ENCODE results near the gene LZTS2. TPM values are rescaled to one million over a fixed set of nuclear protein-coding genes. Genes with fewer than 3 reads are reported as not detected.

Gene LZTS2
- total and polyA plus RNA-seq, 4 donors, result 2.1 to 10.3 (median 9.5) TPM

DNA sequence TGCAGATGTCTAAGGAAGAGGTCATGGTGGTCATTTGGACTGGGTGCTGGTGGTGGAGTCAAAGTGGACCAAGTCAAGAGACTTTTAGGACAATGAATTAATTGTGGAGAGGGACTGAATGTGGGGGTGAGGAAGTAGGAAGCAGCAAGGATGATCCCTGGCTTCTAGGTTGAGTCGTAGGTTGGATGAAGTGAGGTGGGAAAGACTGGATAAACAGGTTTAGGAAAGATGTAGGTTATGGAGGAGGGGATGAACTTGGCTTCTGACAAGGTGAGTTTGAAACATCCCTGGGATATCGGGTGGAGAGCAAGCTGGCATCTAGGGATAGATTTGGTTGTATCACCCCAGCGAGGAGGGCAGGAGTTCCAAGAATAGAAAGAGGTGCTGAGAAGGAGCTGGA lies 22.7 kb upstream of the LZTS2 start:
- DNase-seq (ENCODE audit: low spot score), result peak; percentile 6
- TF ChIP-seq EGR1 (IDR thresholded peaks at IDR 0.05; ENCODE audit: low read depth in 2 of 2) (no peak), SP1 (IDR thresholded peaks at IDR 0.05) (no peak)
- no peaks in the 10 kb centered on the region for H3K9me3 ChIP-seq (ENCODE audit: control insufficient read depth in 4 of 4, low read length in 3 of 4)
- peaks cover 9 to 15% (median 12%) of the 10 kb centered on the region in 4 donors for H3K4me1 ChIP-seq (ENCODE audit: control insufficient read depth in 4 of 4, insufficient read depth in 4 of 4, low read length in 3 of 4)
- H3K27me3 ChIP-seq (ENCODE audit: control insufficient read depth in 4 of 4, insufficient read depth in 4 of 4, low read length in 3 of 4), result no peaks in the 10 kb centered on the region
- H3K36me3 ChIP-seq (ENCODE audit: control insufficient read depth in 4 of 4, insufficient read depth in 3 of 4, low read depth in 1 of 4, low read length in 3 of 4), result peaks cover 6 to 50% (median 28%) of the 10 kb centered on the region in 4 donors
- 92% methylated on average over 3 of the region's 3 CpGs for WGBS
- H3K4me3 ChIP-seq (ENCODE audit: low read depth in 1 of 3, low read length in 3 of 3), result no peak overlapping the region
- H3K9ac ChIP-seq (ENCODE audit: low read depth in 1 of 2, low read length in 2 of 2), result no peak overlapping the region
- H3K27ac ChIP-seq (ENCODE audit: low read depth in 1 of 2, low read length in 2 of 2), result no peak overlapping the region

DNA sequence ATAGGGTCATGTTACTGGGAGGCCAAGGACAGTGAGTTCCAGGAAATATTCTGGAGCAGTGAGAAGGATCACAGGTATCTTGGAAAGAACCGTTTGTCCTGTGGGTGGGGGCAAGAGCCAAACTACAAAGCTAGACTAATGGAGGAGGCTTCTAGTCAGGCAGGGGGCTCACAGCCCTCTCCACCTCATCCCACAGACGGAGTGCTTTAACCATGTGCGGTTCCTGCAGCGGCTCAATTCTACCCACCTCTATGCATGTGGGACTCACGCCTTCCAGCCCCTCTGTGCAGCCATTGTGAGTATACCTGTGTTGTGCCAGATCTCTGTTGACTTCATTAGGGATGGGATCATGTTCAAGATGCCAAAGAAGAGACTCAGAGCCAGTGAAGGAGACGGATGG lies 22.2 kb upstream of the LZTS2 start:
- Histone ChIP-seq H3K36me3 (ENCODE audit: control insufficient read depth in 4 of 4, insufficient read depth in 3 of 4, low read depth in 1 of 4, low read length in 3 of 4) (peaks cover 6 to 53% (median 28%) of the 10 kb centered on the region in 4 donors), H3K9ac (ENCODE audit: low read depth in 1 of 2, low read length in 2 of 2) (no peak overlapping the region), H3K4me3 (ENCODE audit: low read depth in 1 of 3, low read length in 3 of 3) (no peak overlapping the region), H3K4me1 (ENCODE audit: control insufficient read depth in 4 of 4, insufficient read depth in 4 of 4, low read length in 3 of 4) (peaks cover 4 to 10% (median 7%) of the 10 kb centered on the region in 4 donors), H3K27ac (ENCODE audit: low read depth in 1 of 2, low read length in 2 of 2) (no peak overlapping the region), H3K9me3 (ENCODE audit: control insufficient read depth in 4 of 4, low read length in 3 of 4) (no peaks in the 10 kb centered on the region), H3K27me3 (ENCODE audit: control insufficient read depth in 4 of 4, insufficient read depth in 4 of 4, low read length in 3 of 4) (no peaks in the 10 kb centered on the region)
- 88% methylated on average over 6 of the region's 6 CpGs for WGBS
- DNase-seq (ENCODE audit: low spot score), result peak; percentile 1
- TF ChIP-seq, protein P1, sequence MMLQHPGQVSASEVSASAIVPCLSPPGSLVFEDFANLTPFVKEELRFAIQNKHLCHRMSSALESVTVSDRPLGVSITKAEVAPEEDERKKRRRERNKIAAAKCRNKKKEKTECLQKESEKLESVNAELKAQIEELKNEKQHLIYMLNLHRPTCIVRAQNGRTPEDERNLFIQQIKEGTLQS (IDR thresholded peaks at IDR 0.05), result no peak
- TF ChIP-seq YY1 (IDR thresholded peaks at IDR 0.05) (no peak), NR2F2 (IDR thresholded peaks at IDR 0.05) (no peak), GABPA (IDR thresholded peaks at IDR 0.05 in 1 of 2, conservative IDR thresholded peaks at IDR 0.05 in 1 of 2) (no peak), JUND (IDR thresholded peaks at IDR 0.05) (no peak)

DNA sequence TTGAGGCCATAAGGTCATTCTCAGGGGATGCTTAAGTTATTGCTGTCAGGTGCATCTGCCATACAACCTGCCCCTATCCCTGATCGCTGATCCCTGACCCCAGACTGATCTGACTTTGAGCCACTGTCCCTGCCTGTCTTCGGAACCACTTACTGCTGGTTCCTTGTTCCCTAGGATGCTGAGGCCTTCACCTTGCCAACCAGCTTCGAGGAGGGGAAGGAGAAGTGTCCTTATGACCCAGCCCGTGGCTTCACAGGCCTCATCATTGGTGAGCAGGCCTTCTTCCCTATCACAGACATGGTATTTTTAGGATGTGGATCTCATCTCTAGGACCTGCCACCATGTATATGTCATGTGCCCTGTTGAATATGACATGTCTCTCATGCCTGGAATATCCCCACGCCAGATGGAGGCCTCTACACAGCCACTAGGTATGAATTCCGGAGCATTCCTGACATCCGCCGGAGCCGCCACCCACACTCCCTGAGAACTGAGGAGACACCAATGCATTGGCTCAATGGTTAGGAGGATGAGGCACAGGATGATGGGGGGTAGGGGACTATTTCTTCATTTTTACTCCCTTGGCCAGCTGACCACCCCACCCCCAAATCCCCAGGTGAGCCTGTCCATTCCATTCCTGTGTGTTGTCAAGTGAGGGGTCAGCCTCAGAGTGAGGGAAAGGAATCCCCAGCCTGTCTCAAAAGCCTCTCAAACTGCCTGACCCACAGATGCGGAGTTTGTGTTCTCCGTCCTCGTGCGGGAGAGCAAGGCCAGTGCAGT lies 21.3 kb upstream of the LZTS2 start:
- Histone ChIP-seq H3K4me1 (ENCODE audit: control insufficient read depth in 4 of 4, insufficient read depth in 4 of 4, low read length in 3 of 4) (peaks cover 0 to 1% (median 0%) of the 10 kb centered on the region in 4 donors), H3K27ac (ENCODE audit: low read depth in 1 of 2, low read length in 2 of 2) (no peak overlapping the region), H3K9me3 (ENCODE audit: control insufficient read depth in 4 of 4, low read length in 3 of 4) (no peaks in the 10 kb centered on the region), H3K9ac (ENCODE audit: low read depth in 1 of 2, low read length in 2 of 2) (no peak overlapping the region), H3K4me3 (ENCODE audit: low read depth in 1 of 3, low read length in 3 of 3) (no peak overlapping the region), H3K36me3 (ENCODE audit: control insufficient read depth in 4 of 4, insufficient read depth in 3 of 4, low read depth in 1 of 4, low read length in 3 of 4) (peaks cover 6 to 58% (median 28%) of the 10 kb centered on the region in 4 donors), H3K27me3 (ENCODE audit: control insufficient read depth in 4 of 4, insufficient read depth in 4 of 4, low read length in 3 of 4) (no peaks in the 10 kb centered on the region)
- no peak for TF ChIP-seq HNF4A (conservative IDR thresholded peaks at IDR 0.05)
- TF ChIP-seq, protein P2, sequence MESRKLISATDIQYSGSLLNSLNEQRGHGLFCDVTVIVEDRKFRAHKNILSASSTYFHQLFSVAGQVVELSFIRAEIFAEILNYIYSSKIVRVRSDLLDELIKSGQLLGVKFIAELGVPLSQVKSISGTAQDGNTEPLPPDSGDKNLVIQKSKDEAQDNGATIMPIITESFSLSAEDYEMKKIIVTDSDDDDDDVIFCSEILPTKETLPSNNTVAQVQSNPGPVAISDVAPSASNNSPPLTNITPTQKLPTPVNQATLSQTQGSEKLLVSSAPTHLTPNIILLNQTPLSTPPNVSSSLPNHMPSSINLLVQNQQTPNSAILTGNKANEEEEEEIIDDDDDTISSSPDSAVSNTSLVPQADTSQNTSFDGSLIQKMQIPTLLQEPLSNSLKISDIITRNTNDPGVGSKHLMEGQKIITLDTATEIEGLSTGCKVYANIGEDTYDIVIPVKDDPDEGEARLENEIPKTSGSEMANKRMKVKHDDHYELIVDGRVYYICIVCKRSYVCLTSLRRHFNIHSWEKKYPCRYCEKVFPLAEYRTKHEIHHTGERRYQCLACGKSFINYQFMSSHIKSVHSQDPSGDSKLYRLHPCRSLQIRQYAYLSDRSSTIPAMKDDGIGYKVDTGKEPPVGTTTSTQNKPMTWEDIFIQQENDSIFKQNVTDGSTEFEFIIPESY (IDR thresholded peaks at IDR 0.05), result no peak
- TF ChIP-seq RXRA (IDR thresholded peaks at IDR 0.05), result no peak
- TF ChIP-seq FOXA2 (IDR thresholded peaks at IDR 0.05), result no peak
- 93% methylated on average over 13 of the region's 13 CpGs for WGBS
- DNase-seq (ENCODE audit: low spot score), result peak; percentile 31

DNA sequence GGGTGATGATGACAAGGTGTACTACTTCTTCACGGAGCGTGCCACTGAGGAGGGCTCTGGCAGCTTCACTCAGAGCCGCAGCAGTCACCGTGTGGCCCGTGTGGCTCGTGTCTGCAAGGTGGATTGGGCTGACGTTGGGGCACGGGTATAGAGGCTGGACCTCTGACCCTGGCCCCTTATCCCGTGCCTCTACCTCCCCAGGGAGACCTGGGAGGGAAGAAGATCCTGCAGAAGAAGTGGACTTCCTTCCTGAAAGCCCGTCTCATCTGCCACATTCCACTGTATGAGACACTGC lies 20.8 kb upstream of the LZTS2 start:
- 91% methylated on average over 10 of the region's 10 CpGs for WGBS
- peak; percentile 25 for DNase-seq (ENCODE audit: low spot score)
- H3K36me3 ChIP-seq (ENCODE audit: control insufficient read depth in 4 of 4, insufficient read depth in 3 of 4, low read depth in 1 of 4, low read length in 3 of 4), result peaks cover 6 to 58% (median 28%) of the 10 kb centered on the region in 4 donors
- TF ChIP-seq, protein P2 (IDR thresholded peaks at IDR 0.05), result no peak
- no peak for TF ChIP-seq NR2F2 (IDR thresholded peaks at IDR 0.05)
- TF ChIP-seq RXRA (IDR thresholded peaks at IDR 0.05), result no peak
- TF ChIP-seq YY1 (IDR thresholded peaks at IDR 0.05), result no peak
- TF ChIP-seq, protein P3, sequence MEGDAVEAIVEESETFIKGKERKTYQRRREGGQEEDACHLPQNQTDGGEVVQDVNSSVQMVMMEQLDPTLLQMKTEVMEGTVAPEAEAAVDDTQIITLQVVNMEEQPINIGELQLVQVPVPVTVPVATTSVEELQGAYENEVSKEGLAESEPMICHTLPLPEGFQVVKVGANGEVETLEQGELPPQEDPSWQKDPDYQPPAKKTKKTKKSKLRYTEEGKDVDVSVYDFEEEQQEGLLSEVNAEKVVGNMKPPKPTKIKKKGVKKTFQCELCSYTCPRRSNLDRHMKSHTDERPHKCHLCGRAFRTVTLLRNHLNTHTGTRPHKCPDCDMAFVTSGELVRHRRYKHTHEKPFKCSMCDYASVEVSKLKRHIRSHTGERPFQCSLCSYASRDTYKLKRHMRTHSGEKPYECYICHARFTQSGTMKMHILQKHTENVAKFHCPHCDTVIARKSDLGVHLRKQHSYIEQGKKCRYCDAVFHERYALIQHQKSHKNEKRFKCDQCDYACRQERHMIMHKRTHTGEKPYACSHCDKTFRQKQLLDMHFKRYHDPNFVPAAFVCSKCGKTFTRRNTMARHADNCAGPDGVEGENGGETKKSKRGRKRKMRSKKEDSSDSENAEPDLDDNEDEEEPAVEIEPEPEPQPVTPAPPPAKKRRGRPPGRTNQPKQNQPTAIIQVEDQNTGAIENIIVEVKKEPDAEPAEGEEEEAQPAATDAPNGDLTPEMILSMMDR (IDR thresholded peaks at IDR 0.05; ENCODE audit: low read depth, low read length, missing input control), result no peak
- no peak for TF ChIP-seq EGR1 (IDR thresholded peaks at IDR 0.05; ENCODE audit: low read depth in 2 of 2)
- TF ChIP-seq, protein P4, sequence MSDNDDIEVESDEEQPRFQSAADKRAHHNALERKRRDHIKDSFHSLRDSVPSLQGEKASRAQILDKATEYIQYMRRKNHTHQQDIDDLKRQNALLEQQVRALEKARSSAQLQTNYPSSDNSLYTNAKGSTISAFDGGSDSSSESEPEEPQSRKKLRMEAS (IDR thresholded peaks at IDR 0.05), result no peak
- no peak for TF ChIP-seq JUND (IDR thresholded peaks at IDR 0.05)
- no peak for TF ChIP-seq FOXA1 (IDR thresholded peaks at IDR 0.05)
- no peak for TF ChIP-seq SP1 (IDR thresholded peaks at IDR 0.05)
- no peak for TF ChIP-seq HNF4A (conservative IDR thresholded peaks at IDR 0.05)
- TF ChIP-seq, protein P1 (IDR thresholded peaks at IDR 0.05), result no peak

More for the DNA sequence above, 20.8 kb upstream of the LZTS2 start:
- Histone ChIP-seq H3K9me3 (ENCODE audit: control insufficient read depth in 4 of 4, low read length in 3 of 4) (no peaks in the 10 kb centered on the region), H3K4me1 (ENCODE audit: control insufficient read depth in 4 of 4, insufficient read depth in 4 of 4, low read length in 3 of 4) (no peaks in the 10 kb centered on the region), H3K4me3 (ENCODE audit: low read depth in 1 of 3, low read length in 3 of 3) (no peak overlapping the region), H3K9ac (ENCODE audit: low read depth in 1 of 2, low read length in 2 of 2) (no peak overlapping the region), H3K27ac (ENCODE audit: low read depth in 1 of 2, low read length in 2 of 2) (no peak overlapping the region), H3K27me3 (ENCODE audit: control insufficient read depth in 4 of 4, insufficient read depth in 4 of 4, low read length in 3 of 4) (no peaks in the 10 kb centered on the region)
